ENCODE measurements around the gene GOPC.

DNA sequence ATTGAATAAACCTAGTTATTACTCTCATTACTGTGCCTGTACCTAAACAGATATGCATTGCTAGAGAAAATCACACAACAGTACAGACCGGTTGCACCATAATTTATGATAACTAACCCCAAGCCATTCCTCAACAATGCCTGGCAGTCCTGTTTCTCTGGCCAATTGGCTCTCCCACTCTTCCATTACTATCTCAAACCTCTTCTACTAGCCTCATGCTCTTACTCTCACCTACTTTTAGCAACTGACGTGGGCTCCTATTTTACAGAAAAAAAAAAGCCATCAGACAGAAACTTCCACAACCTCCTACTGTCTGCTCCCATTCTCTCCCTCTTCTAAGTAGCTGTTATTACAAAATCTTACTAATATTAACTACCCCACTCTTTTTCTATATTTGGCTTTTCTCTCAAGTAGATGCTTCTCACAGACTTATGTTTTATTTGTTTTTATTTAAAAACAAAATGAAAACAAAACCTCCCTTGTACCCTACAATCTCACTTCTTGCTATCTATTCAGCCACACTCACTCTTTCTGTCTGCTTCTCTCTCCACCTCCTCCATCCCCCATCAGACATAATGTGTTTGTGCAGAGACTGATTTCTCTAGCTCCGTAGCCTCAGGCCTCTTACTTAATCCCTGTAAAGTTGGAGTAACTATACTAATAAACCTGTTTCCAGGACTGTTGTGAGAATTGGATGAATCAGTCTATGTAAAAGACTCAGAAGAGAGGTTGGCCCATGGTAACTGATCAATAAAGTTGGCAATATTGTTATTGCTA, 9.1 kb downstream of the GOPC start:
- TF ChIP-seq, protein P1, sequence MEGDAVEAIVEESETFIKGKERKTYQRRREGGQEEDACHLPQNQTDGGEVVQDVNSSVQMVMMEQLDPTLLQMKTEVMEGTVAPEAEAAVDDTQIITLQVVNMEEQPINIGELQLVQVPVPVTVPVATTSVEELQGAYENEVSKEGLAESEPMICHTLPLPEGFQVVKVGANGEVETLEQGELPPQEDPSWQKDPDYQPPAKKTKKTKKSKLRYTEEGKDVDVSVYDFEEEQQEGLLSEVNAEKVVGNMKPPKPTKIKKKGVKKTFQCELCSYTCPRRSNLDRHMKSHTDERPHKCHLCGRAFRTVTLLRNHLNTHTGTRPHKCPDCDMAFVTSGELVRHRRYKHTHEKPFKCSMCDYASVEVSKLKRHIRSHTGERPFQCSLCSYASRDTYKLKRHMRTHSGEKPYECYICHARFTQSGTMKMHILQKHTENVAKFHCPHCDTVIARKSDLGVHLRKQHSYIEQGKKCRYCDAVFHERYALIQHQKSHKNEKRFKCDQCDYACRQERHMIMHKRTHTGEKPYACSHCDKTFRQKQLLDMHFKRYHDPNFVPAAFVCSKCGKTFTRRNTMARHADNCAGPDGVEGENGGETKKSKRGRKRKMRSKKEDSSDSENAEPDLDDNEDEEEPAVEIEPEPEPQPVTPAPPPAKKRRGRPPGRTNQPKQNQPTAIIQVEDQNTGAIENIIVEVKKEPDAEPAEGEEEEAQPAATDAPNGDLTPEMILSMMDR (conservative IDR thresholded peaks at IDR 0.05): no peak
- no peak for TF ChIP-seq ZFX (IDR thresholded peaks at IDR 0.05)

Data from C4-2B (cell line).